AG04450 (cell line): ENCODE results near the gene SLC18A2. TPM values are rescaled to one million over a fixed set of nuclear protein-coding genes. Genes with fewer than 3 reads are reported as not detected.

Experiments used
- CTCF ChIA-PET: fragments of 300-600, 350-600 bp; formaldehyde crosslinking; extraction: SDS; loops from one replicate; lab custom pipeline; 2022; ENCODE audit warnings: antibody characterized with exemption, inconsistent platforms; lab: Charles Lee
- POLR2A ChIA-PET: fragments of 350-600 bp; formaldehyde crosslinking; extraction: SDS; loops from one replicate; lab custom pipeline; 2021; ENCODE audit warnings: antibody characterized with exemption, inconsistent platforms; lab: Yijun Ruan, JAX
- DNase-seq: peaks from one replicate; pipeline ENCODE4 v3.0.0-alpha.2; 2011; ENCODE audit warnings: low read depth, low spot score
- H3K27ac ChIP-seq: one replicate; pipeline ENCODE4 v1.5.1; 2012; ENCODE audit warnings: low read depth, low read length, control low read depth
- H3K27me3 ChIP-seq: one replicate; pipeline ENCODE4 v1.6.0; 2012; ENCODE audit warnings: low read length; ENCODE audit not compliant: control insufficient read depth, insufficient read depth
- H3K4me3 ChIP-seq: 2 replicates; pipeline ENCODE4 v1.5.1; 2011; ENCODE audit warnings: mild to moderate bottlenecking, low read depth, low read length, control low read depth
- H3K9me3 ChIP-seq: 2 replicates; pipeline ENCODE4 v1.5.1; 2012; ENCODE audit warnings: low read length; ENCODE audit not compliant: control insufficient read depth, insufficient read depth
- CTCF ChIP-seq: IDR thresholded peaks from 2 replicates; pipeline ENCODE4 v1.5.1; 2011; ENCODE audit warnings: low read depth, low read length, control low read depth, inconsistent platforms
- polyA minus RNA-seq: library from RNA; depleted of rRNA, polyadenylated mRNA; stranded (reverse); fragments of >200 nt; gene quantifications from 2 replicates; pipeline ENCODE4 v1.2.3, GENCODE V29; 2011; rRNA and poly(A)+ RNA removed
- polyA plus RNA-seq: library from polyadenylated mRNA; depleted of rRNA; stranded (reverse); fragments of >200 nt; gene quantifications from 2 replicates; pipeline ENCODE4 v1.2.3, GENCODE V29; 2011; rRNA removed

The SLC18A2 gene
- 0.01 TPM in 1 of 2 replicates, not detected in the other for polyA plus RNA-seq
- polyA minus RNA-seq = not detected in 2 replicates

DNA sequence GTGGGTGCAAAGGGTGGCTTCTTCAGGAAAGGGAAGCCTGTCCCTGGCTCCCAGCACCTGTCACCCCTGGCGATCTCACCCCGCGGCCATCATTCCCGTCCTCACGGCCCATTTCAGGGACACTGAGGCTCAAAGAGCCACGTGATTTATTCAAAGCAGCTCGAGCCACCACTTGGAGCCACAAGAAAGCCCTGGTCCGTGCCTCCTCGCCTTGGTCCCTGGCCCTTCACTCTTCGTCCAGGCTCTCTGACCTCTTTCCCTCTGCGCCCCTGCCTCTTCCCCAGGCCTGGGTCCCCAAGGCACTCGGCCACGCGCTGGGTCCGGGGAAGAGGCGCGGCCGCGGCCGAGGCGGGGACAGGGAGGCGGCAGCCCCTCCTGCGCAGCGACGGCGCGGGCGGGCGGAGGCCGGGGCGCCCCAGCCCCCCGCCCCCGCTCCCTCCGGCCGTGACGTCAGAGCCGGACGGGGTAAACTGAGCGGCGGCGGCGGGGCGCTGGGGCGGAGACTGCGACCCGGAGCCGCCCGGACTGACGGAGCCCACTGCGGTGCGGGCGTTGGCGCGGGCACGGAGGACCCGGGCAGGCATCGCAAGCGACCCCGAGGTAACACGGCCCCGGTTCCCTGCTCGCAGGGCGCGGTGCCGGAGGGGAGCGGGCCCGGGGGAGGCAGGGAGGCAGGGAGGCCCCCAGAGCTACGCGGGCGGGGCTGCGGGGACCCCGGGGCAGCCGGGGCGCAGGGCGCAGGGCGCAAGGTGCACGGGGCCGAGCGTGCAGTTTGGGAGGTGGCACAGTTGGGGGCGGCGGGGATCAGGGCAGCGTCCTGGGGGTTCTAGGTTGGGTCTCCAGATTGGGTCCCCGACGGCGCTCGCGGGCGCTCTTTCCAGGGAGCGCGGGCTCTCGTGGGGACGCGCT, at the start of gene SLC18A2:
Gene SLC18A2, plus strand, starts transcription at position 494 of the 909 bp plus-strand sequence. CDS start 580 bp downstream, outside the sequence.
- TF ChIP-seq CTCF = no peak
- ChIA-PET POLR2A (no interaction called here), CTCF (no interaction called here)
- Histone ChIP-seq H3K27ac (no peak within 1 kb of the TSS), H3K27me3 (peaks cover 21% of the 10 kb centered on the region), H3K4me3 (no peak within 1 kb of the TSS), H3K9me3 (no peaks in the 10 kb centered on the region)
- no peak for DNase-seq

- Histone ChIP-seq H3K27ac (no peak within 1 kb of the TSS), H3K27me3 (no peaks in the 10 kb centered on the region), H3K9me3 (no peaks in the 10 kb centered on the region), H3K4me3 (no peak within 1 kb of the TSS)
- no peak for TF ChIP-seq CTCF
- DNase-seq = no peak
- CTCF ChIA-PET = interaction anchor here (1.5 kb wide), 1 partner anchor 19 kb away, joined by 4 read pairs; no protein-coding TSS in a partner anchor
- POLR2A ChIA-PET = no interaction called here
Measured at GRCh38 chr10:117197189-117197588, 43.7 kb upstream of the SLC18A2 start, which contains the start of gene KCNK18. TSS of gene KCNK18 (plus strand) at chr10:117197489. CDS start at chr10:117197489, 0 bp downstream.

DNA sequence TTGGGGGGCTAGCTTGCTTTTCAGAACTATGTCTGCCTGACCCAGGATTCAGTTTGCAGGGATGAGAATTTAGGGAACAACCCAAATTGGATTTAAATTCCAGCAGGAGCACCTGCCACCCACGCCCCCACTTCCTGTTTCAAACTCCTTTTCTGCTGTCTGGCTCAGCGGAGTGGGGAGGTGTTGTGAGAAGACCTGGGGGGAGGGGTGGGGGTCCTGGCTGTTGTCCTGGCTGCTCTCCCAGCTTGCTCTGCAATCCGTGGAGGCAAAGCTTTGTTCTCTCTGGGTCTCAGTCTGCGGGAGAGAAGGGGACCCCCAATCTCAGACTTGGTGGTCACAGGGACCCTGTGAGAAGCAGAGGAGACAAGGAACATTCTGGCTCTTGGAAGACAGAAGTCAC, 42.8 kb upstream of the SLC18A2 start:
- no peak overlapping the region for H3K4me3 ChIP-seq
- CTCF ChIA-PET = interaction anchor here (1.0 to 1.5 kb wide), 2 partner anchors 18 to 23 kb away, joined by 3 to 4 read pairs; no protein-coding TSS in a partner anchor
- POLR2A ChIA-PET = no interaction called here
- no peaks in the 10 kb centered on the region for H3K27me3 ChIP-seq
- DNase-seq = no peak
- no peak for TF ChIP-seq CTCF
- H3K27ac ChIP-seq = no peak overlapping the region
- no peaks in the 10 kb centered on the region for H3K9me3 ChIP-seq

DNA sequence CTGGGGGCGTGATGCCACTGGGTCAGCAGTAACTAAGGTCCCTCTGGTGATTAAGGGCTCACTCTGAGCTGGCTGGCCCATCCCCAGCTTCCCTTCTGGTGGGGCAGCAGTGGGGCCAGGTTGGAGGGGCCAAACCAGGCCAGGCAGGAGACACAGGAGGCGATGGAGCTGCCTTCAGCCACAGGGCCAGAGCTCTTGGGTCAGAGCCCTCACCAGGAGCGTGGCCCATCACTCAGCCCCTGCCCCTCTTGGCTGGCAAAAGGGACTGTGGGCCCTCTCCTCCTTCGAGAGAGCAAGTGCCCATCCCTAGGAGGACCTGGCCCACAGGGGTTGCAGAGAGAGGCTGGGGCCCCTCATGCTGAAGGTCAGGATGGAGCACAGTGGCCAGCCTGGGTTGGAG, 39.1 kb upstream of the SLC18A2 start:
- CTCF ChIA-PET = no interaction called here
- H3K27ac ChIP-seq = no peak overlapping the region
- H3K4me3 ChIP-seq = no peak overlapping the region
- DNase-seq = no peak
- POLR2A ChIA-PET = no interaction called here
- no peaks in the 10 kb centered on the region for H3K9me3 ChIP-seq
- no peak for TF ChIP-seq CTCF
- H3K27me3 ChIP-seq = no peaks in the 10 kb centered on the region

- no peak for TF ChIP-seq CTCF
- Histone ChIP-seq H3K27ac (no peak overlapping the region), H3K9me3 (no peaks in the 10 kb centered on the region), H3K27me3 (no peaks in the 10 kb centered on the region), H3K4me3 (no peak overlapping the region)
- ChIA-PET CTCF (interaction anchor here (1.4 kb wide), 1 partner anchor 13 kb away, joined by 8 read pairs; no protein-coding TSS in a partner anchor), POLR2A (no interaction called here)
- no peak for DNase-seq
Measured at GRCh38 chr10:117204316-117204715, 36.6 kb upstream of the SLC18A2 start.
